Kidney epithelial cell (primary cell): Measurements from ENCODE around the gene MEOX1. TPM values are rescaled to one million over a fixed set of nuclear protein-coding genes. Genes with fewer than 3 reads are reported as not detected.

Experiments used
- DNase-seq: peaks from one replicate; pipeline ENCODE4 v3.0.0-alpha.2; 2010; ENCODE audit warnings: low read depth
- H3K27me3 ChIP-seq: 2 replicates; pipeline ENCODE4 v1.6.0; 2011; ENCODE audit warnings: low read length; ENCODE audit not compliant: control insufficient read depth, insufficient read depth
- H3K36me3 ChIP-seq: 2 replicates; pipeline ENCODE4 v1.5.1; 2011; ENCODE audit warnings: low read length; ENCODE audit not compliant: control insufficient read depth, insufficient read depth
- H3K4me3 ChIP-seq: 2 replicates; pipeline ENCODE4 v1.5.1; 2011; ENCODE audit warnings: low read depth, mild to moderate bottlenecking, control low read depth, low read length
- total RNA-seq: library from RNA; depleted of rRNA; stranded (reverse); fragments of >200 nt; gene quantifications from 2 replicates; pipeline ENCODE4 v1.2.3, GENCODE V29; 2015
- TF ChIP-seq, protein P1 (sequence below): IDR thresholded peaks from 2 replicates; pipeline ENCODE4 v1.5.1; 2011; ENCODE audit warnings: mild to moderate bottlenecking, moderate library complexity, low read length, control low read depth, inconsistent platforms; ENCODE audit not compliant: insufficient read depth, poor library complexity, severe bottlenecking

The MEOX1 gene
- total RNA-seq, 1 donor from 2014 or later, result 2.6 TPM

DNA sequence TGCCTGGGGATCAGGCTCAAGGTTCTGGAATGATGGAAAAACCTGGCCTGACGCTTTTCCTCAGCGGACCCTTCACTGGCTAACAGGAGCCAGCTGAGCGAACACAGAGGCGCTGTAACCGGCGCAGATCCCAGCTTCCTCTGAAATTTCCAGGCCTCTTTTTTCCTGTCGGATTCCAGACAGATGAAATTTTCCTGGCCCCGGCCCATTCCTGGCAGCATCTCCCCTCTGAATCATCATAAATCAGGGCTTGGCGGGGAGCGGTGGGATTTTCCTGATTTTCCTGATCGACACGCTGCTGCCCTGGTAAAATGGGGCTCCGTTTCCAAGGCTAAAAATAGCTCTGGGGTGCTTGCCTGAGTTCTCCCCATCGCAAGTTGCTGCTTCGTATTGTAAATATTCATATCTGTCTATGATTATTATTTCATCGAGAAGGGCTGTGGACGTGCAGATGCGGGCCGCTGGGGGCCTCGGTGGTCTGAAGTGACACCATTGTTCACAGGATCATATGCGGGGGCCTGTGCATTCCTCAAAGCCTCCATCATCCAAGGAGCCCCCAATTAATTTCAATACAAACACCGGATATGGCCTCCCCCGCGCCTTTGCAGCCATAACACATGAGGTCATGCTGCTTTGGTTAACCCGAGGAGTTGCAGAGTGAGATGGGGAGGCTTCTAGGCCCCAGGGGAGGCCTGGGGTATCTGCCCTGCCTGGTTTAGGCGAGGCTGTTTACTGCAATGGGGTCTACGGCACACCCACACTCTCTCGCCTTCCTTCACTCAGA is 69.8 kb downstream of the MEOX1 start:
- H3K27me3 ChIP-seq, result no peaks in the 10 kb centered on the region
- DNase-seq, result no peak
- no peak overlapping the region for H3K4me3 ChIP-seq
- no peaks in the 10 kb centered on the region for H3K36me3 ChIP-seq
- TF ChIP-seq, protein P1, sequence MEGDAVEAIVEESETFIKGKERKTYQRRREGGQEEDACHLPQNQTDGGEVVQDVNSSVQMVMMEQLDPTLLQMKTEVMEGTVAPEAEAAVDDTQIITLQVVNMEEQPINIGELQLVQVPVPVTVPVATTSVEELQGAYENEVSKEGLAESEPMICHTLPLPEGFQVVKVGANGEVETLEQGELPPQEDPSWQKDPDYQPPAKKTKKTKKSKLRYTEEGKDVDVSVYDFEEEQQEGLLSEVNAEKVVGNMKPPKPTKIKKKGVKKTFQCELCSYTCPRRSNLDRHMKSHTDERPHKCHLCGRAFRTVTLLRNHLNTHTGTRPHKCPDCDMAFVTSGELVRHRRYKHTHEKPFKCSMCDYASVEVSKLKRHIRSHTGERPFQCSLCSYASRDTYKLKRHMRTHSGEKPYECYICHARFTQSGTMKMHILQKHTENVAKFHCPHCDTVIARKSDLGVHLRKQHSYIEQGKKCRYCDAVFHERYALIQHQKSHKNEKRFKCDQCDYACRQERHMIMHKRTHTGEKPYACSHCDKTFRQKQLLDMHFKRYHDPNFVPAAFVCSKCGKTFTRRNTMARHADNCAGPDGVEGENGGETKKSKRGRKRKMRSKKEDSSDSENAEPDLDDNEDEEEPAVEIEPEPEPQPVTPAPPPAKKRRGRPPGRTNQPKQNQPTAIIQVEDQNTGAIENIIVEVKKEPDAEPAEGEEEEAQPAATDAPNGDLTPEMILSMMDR, result no peak

DNA sequence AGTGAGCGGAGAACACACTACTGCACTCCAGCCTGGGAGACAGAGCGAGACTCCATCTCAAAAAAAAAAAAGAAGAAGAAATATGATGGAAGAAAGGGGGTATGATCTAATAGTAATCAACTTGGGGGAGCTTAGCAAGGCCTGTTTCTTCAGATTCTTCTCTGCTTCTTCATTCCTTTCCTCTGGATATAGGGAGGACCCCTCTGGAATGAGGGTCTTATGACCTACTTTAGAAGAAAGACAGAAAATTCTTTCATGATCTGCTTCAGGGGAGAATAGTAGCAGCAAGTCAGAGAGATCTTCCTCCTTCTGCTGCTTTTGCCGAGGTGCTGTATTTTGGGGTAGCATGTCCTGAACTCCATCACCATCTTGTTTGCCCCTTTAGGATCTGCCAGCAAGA is 70.7 kb downstream of the MEOX1 start:
- no peaks in the 10 kb centered on the region for H3K27me3 ChIP-seq
- H3K4me3 ChIP-seq, result no peak overlapping the region
- TF ChIP-seq, protein P1, result no peak
- no peaks in the 10 kb centered on the region for H3K36me3 ChIP-seq
- no peak for DNase-seq

Other genes with a start within 250 kb of the MEOX1 start
- 29.9 and 30.7 TPM in 2 replicates for gene DHX8, start 177.9 kb downstream of the MEOX1 start, total RNA-seq
- gene ETV4, start 115.6 kb downstream of the MEOX1 start, total RNA-seq, result 42.1 and 52.6 TPM in 2 replicates
- gene SOST, start 96.9 kb upstream of the MEOX1 start, total RNA-seq, result not detected in 2 replicates
- 117 and 122 TPM in 2 replicates for gene DUSP3, start 117.1 kb upstream of the MEOX1 start, total RNA-seq
- gene CFAP97D1, start 118.5 kb upstream of the MEOX1 start, total RNA-seq, result not detected in 2 replicates
- 4.1 and 13.2 TPM in 2 replicates for gene MPP3, start 171.2 kb upstream of the MEOX1 start, total RNA-seq
- not detected in 2 replicates for gene CD300LG, start 185.3 kb upstream of the MEOX1 start, total RNA-seq
- gene MPP2, start 245.6 kb upstream of the MEOX1 start, total RNA-seq, result 2.7 and 3.0 TPM in 2 replicates